GM12892 (cell line): ENCODE data around the gene RFX8.

Experiments
- POLR2A ChIP-seq: IDR thresholded peaks from 2 replicates; pipeline ENCODE4 v1.6.1; 2011; ENCODE audit warnings: low read depth, low read length, control low read depth
- POLR2AphosphoS5 ChIP-seq: IDR thresholded peaks from 2 replicates; pipeline ENCODE4 v1.6.1; 2011; ENCODE audit warnings: low read depth, low read length, control low read depth

DNA sequence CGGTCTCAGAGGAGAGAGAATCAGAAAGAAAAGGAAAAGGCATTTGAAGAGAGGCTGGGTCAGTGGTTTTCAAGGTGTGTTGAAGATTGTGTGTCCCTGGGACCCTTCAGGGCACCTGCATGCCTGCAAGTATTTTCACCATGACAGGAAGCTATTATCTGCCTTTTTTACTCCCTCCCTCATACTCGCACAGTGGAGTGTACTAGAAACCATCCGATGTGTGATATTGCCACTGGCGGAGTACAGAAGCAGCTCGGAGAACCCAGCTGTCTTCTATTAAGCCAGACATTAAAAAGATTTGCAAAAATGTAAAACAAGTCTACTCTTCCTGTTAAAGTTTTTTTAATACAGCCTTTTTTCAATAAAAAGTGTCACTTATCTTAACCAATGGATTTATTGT, 33.7 kb upstream of the RFX8 start:
- no peak for TF ChIP-seq POLR2AphosphoS5
- no peak for TF ChIP-seq POLR2A
